Measurements from ENCODE around the gene ZZZ3. TPM values are rescaled to one million over a fixed set of nuclear protein-coding genes. Genes with fewer than 3 reads are reported as not detected.
"Not testable (repeated sequence)": the region's sequence is repeated elsewhere in the genome, so short reads cannot be mapped to it uniquely, and the experiment has no call there.

The ZZZ3 gene
- polyA plus RNA-seq, 1 donor, result 48.4 TPM

GRCh38 chr1:77652268-77652667 lies 30.2 kb downstream of the ZZZ3 start:
- Histone ChIP-seq H3K4me1 (ENCODE audit: control insufficient read depth, insufficient read depth, low read length) (no peaks in the 10 kb centered on the region), H3K9me3 (ENCODE audit: control insufficient read depth, low read depth, low read length) (peaks cover 23% of the 10 kb centered on the region), H3K36me3 (ENCODE audit: control insufficient read depth, insufficient read depth, low read length) (peaks cover 6% of the 10 kb centered on the region), H3K27me3 (ENCODE audit: control insufficient read depth, insufficient read depth, low read length) (no peaks in the 10 kb centered on the region), H3K4me3 (ENCODE audit: low read length) (no peak overlapping the region), H3K27ac (ENCODE audit: low read length) (no peak overlapping the region)
- no peak for DNase-seq

- WGBS (ENCODE audit: insufficient coverage, low lambda C conversion rate), result no CpG with 5 or more reads among the region's 2 CpGs
Measured at GRCh38 chr1:77649127-77649526, 33.3 kb downstream of the ZZZ3 start.

GRCh38 chr1:77646224-77646623 lies 36.2 kb downstream of the ZZZ3 start:
- H3K36me3 ChIP-seq (ENCODE audit: control insufficient read depth, insufficient read depth, low read length), result peaks cover 14% of the 10 kb centered on the region
- not testable (repeated sequence) for H3K27ac ChIP-seq (ENCODE audit: low read length); H3K4me3 ChIP-seq (ENCODE audit: low read length); H3K27me3 ChIP-seq (ENCODE audit: control insufficient read depth, insufficient read depth, low read length); H3K4me1 ChIP-seq (ENCODE audit: control insufficient read depth, insufficient read depth, low read length); DNase-seq
- WGBS (ENCODE audit: insufficient coverage, low lambda C conversion rate), result 100% methylated on average over 1 of the region's 6 CpGs
- peaks cover 23% of the 10 kb centered on the region for H3K9me3 ChIP-seq (ENCODE audit: control insufficient read depth, low read depth, low read length)

More at GRCh38 chr1:77649127-77649526, 33.3 kb downstream of the ZZZ3 start:
- no peaks in the 10 kb centered on the region for H3K4me1 ChIP-seq (ENCODE audit: control insufficient read depth, insufficient read depth, low read length)
- H3K9me3 ChIP-seq (ENCODE audit: control insufficient read depth, low read depth, low read length), result peaks cover 23% of the 10 kb centered on the region
- H3K27me3 ChIP-seq (ENCODE audit: control insufficient read depth, insufficient read depth, low read length), result no peaks in the 10 kb centered on the region
- H3K36me3 ChIP-seq (ENCODE audit: control insufficient read depth, insufficient read depth, low read length), result peaks cover 14% of the 10 kb centered on the region
- no peak overlapping the region for H3K4me3 ChIP-seq (ENCODE audit: low read length)
- no peak for DNase-seq
- H3K27ac ChIP-seq (ENCODE audit: low read length), result no peak overlapping the region

- no CpG with 5 or more reads among the region's 2 CpGs for WGBS (ENCODE audit: insufficient coverage, low lambda C conversion rate)
- Histone ChIP-seq H3K36me3 (ENCODE audit: control insufficient read depth, insufficient read depth, low read length) (peaks cover 12% of the 10 kb centered on the region), H3K4me1 (ENCODE audit: control insufficient read depth, insufficient read depth, low read length) (no peaks in the 10 kb centered on the region)
Measured at GRCh38 chr1:77643456-77643855, 39.0 kb downstream of the ZZZ3 start.

GRCh38 chr1:77642941-77643340 lies 39.5 kb downstream of the ZZZ3 start:
- no peak for DNase-seq
- Histone ChIP-seq H3K27ac (ENCODE audit: low read length) (no peak overlapping the region), H3K4me1 (ENCODE audit: control insufficient read depth, insufficient read depth, low read length) (no peaks in the 10 kb centered on the region), H3K36me3 (ENCODE audit: control insufficient read depth, insufficient read depth, low read length) (peaks cover 13% of the 10 kb centered on the region), H3K27me3 (ENCODE audit: control insufficient read depth, insufficient read depth, low read length) (no peaks in the 10 kb centered on the region), H3K4me3 (ENCODE audit: low read length) (no peak overlapping the region), H3K9me3 (ENCODE audit: control insufficient read depth, low read depth, low read length) (peaks cover under 1% of the 10 kb centered on the region)
- 100% methylated on average over 2 of the region's 3 CpGs for WGBS (ENCODE audit: insufficient coverage, low lambda C conversion rate)

More at GRCh38 chr1:77643456-77643855, 39.0 kb downstream of the ZZZ3 start:
- Histone ChIP-seq H3K9me3 (ENCODE audit: control insufficient read depth, low read depth, low read length) (peaks cover 6% of the 10 kb centered on the region), H3K27ac (ENCODE audit: low read length) (no peak overlapping the region), H3K4me3 (ENCODE audit: low read length) (no peak overlapping the region), H3K27me3 (ENCODE audit: control insufficient read depth, insufficient read depth, low read length) (no peaks in the 10 kb centered on the region)
- DNase-seq, result no peak

- no peak for DNase-seq
- Histone ChIP-seq H3K9me3 (ENCODE audit: control insufficient read depth, low read depth, low read length) (no peaks in the 10 kb centered on the region), H3K27me3 (ENCODE audit: control insufficient read depth, insufficient read depth, low read length) (no peaks in the 10 kb centered on the region), H3K36me3 (ENCODE audit: control insufficient read depth, insufficient read depth, low read length) (peaks cover 14% of the 10 kb centered on the region), H3K4me3 (ENCODE audit: low read length) (no peak overlapping the region), H3K27ac (ENCODE audit: low read length) (no peak overlapping the region), H3K4me1 (ENCODE audit: control insufficient read depth, insufficient read depth, low read length) (no peaks in the 10 kb centered on the region)
- WGBS (ENCODE audit: insufficient coverage, low lambda C conversion rate), result 83% methylated on average over 3 of the region's 5 CpGs
Measured at GRCh38 chr1:77642196-77642595, 40.3 kb downstream of the ZZZ3 start.

- WGBS (ENCODE audit: insufficient coverage, low lambda C conversion rate), result no CpG with 5 or more reads among the region's 4 CpGs
- Histone ChIP-seq H3K4me3 (ENCODE audit: low read length) (no peak overlapping the region), H3K36me3 (ENCODE audit: control insufficient read depth, insufficient read depth, low read length) (peaks cover 11% of the 10 kb centered on the region), H3K27me3 (ENCODE audit: control insufficient read depth, insufficient read depth, low read length) (no peaks in the 10 kb centered on the region), H3K4me1 (ENCODE audit: control insufficient read depth, insufficient read depth, low read length) (no peaks in the 10 kb centered on the region), H3K9me3 (ENCODE audit: control insufficient read depth, low read depth, low read length) (no peaks in the 10 kb centered on the region), H3K27ac (ENCODE audit: low read length) (no peak overlapping the region)
- no peak for DNase-seq
Measured at GRCh38 chr1:77639557-77640069, 42.8 kb downstream of the ZZZ3 start.

GRCh38 chr1:77639056-77639455 lies 43.4 kb downstream of the ZZZ3 start:
- 30% methylated on average over 2 of the region's 3 CpGs for WGBS (ENCODE audit: insufficient coverage, low lambda C conversion rate)

GRCh38 chr1:77636864-77637263 lies 45.6 kb downstream of the ZZZ3 start:
- no peaks in the 10 kb centered on the region for H3K27me3 ChIP-seq (ENCODE audit: control insufficient read depth, insufficient read depth, low read length)
- H3K9me3 ChIP-seq (ENCODE audit: control insufficient read depth, low read depth, low read length), result no peaks in the 10 kb centered on the region
- no peak overlapping the region for H3K27ac ChIP-seq (ENCODE audit: low read length)
- DNase-seq, result no peak
- H3K4me1 ChIP-seq (ENCODE audit: control insufficient read depth, insufficient read depth, low read length), result no peaks in the 10 kb centered on the region
- H3K36me3 ChIP-seq (ENCODE audit: control insufficient read depth, insufficient read depth, low read length), result peaks cover 29% of the 10 kb centered on the region
- WGBS (ENCODE audit: insufficient coverage, low lambda C conversion rate), result 100% methylated on average over 2 of the region's 4 CpGs
- H3K4me3 ChIP-seq (ENCODE audit: low read length), result no peak overlapping the region

More at GRCh38 chr1:77639056-77639455, 43.4 kb downstream of the ZZZ3 start:
- Histone ChIP-seq H3K27ac (ENCODE audit: low read length) (no peak overlapping the region), H3K4me3 (ENCODE audit: low read length) (no peak overlapping the region), H3K27me3 (ENCODE audit: control insufficient read depth, insufficient read depth, low read length) (no peaks in the 10 kb centered on the region), H3K36me3 (ENCODE audit: control insufficient read depth, insufficient read depth, low read length) (peaks cover 13% of the 10 kb centered on the region), H3K4me1 (ENCODE audit: control insufficient read depth, insufficient read depth, low read length) (no peaks in the 10 kb centered on the region), H3K9me3 (ENCODE audit: control insufficient read depth, low read depth, low read length) (no peaks in the 10 kb centered on the region)
- DNase-seq, result no peak
